HepG2 (cell line): Measurements from ENCODE around the gene ZNF557. TPM values are rescaled to one million over a fixed set of nuclear protein-coding genes. Genes with fewer than 3 reads are reported as not detected.

Experiments
- ATF1 ChIP-seq: IDR thresholded peaks from 2 replicates; pipeline ENCODE4 v1.6.1; 2016; ENCODE audit warnings: mild to moderate bottlenecking, control low read depth
- CHD4 ChIP-seq: fragments of 200-600 bp; sonication (generic); IDR thresholded peaks from 2 replicates; pipeline ENCODE4 v1.7.0; 2017; ENCODE audit warnings: mild to moderate bottlenecking, low read length, borderline replicate concordance
- GABPA ChIP-seq, 2 experiments: IDR thresholded peaks; 2 replicates each; pipeline ENCODE4 v1.6.1; 2011 to 2016; ENCODE audit warnings: low read depth in 2 of 2, low read length in 1 of 2, missing biosample characterization in 1 of 2, missing genetic modification characterization in 1 of 2
- HNRNPLL ChIP-seq: fragments of 200-400 bp; formaldehyde crosslinking; IDR thresholded peaks from 2 replicates; pipeline ENCODE4 v1.6.1; 2017; ENCODE audit warnings: mild to moderate bottlenecking, low read depth, low read length; ENCODE audit not compliant: poor library complexity, severe bottlenecking
- KLF9 ChIP-seq: IDR thresholded peaks from 2 replicates; pipeline ENCODE4 v1.6.1; 2016; ENCODE audit warnings: low read depth
- NCOA2 ChIP-seq: sonication (generic); formaldehyde crosslinking; IDR thresholded peaks from 2 replicates; pipeline ENCODE4 v1.8.0; 2022; ENCODE audit warnings: inconsistent platforms
- NFRKB ChIP-seq: fragments of 450-650 bp; IDR thresholded peaks from 2 replicates; pipeline ENCODE4 v1.6.1; 2017
- NFYB ChIP-seq: sonication (generic); formaldehyde crosslinking; IDR thresholded peaks from 2 replicates; pipeline ENCODE4 v1.4.0; 2020; ENCODE audit warnings: missing genetic modification reagents
- NR2C2 ChIP-seq: sonication (generic); formaldehyde crosslinking; IDR thresholded peaks from 2 replicates; pipeline ENCODE4 v1.4.0; 2020; ENCODE audit warnings: missing genetic modification reagents, mild to moderate bottlenecking, moderate library complexity, borderline replicate concordance
- PHF21A ChIP-seq: sonication (generic); formaldehyde crosslinking; IDR thresholded peaks from 2 replicates; pipeline ENCODE4 v1.5.0; 2020; ENCODE audit warnings: mild to moderate bottlenecking, missing genetic modification reagents
- RBFOX2 ChIP-seq: fragments of 200-400 bp; formaldehyde crosslinking; IDR thresholded peaks from 2 replicates; pipeline ENCODE4 v1.6.1; 2017; ENCODE audit warnings: low read depth, mild to moderate bottlenecking, low read length
- TCF12 ChIP-seq, 2 experiments: fragments of 450-650 bp in 1 of 2; sonication (generic) in 1 of 2; formaldehyde crosslinking in 1 of 2; IDR thresholded peaks; 2 replicates each; pipeline versions ENCODE4 v1.6.1 to v1.8.0; 2017 to 2022; ENCODE audit warnings: antibody characterized with exemption in 1 of 2, mild to moderate bottlenecking in 1 of 2, missing genetic modification reagents in 1 of 2, moderate library complexity in 1 of 2
- TSC22D2 ChIP-seq: sonication (generic); formaldehyde crosslinking; IDR thresholded peaks from 2 replicates; pipeline ENCODE4 v1.5.1; 2020; ENCODE audit warnings: missing genetic modification reagents, mild to moderate bottlenecking, borderline replicate concordance
- ZFX ChIP-seq: sonication (generic); formaldehyde crosslinking; IDR thresholded peaks from 2 replicates; pipeline ENCODE4 v1.4.0; 2020; ENCODE audit warnings: mild to moderate bottlenecking, low read depth, missing genetic modification reagents, moderate library complexity
- ZNF160 ChIP-seq: sonication (generic); formaldehyde crosslinking; IDR thresholded peaks from 2 replicates; pipeline ENCODE4 v1.8.0; 2022; ENCODE audit warnings: mild to moderate bottlenecking, inconsistent platforms, missing genetic modification reagents
- ZNF563 ChIP-seq: sonication (generic); formaldehyde crosslinking; IDR thresholded peaks from 2 replicates; pipeline ENCODE4 v1.8.0; 2022; ENCODE audit warnings: mild to moderate bottlenecking, moderate library complexity, missing genetic modification reagents
- ZNF572 ChIP-seq: sonication (generic); formaldehyde crosslinking; IDR thresholded peaks from 2 replicates; pipeline ENCODE4 v1.5.1; 2020; ENCODE audit warnings: mild to moderate bottlenecking, missing genetic modification reagents
- ZNF780A ChIP-seq: sonication (generic); formaldehyde crosslinking; IDR thresholded peaks from 2 replicates; pipeline ENCODE4 v1.8.0; 2022; ENCODE audit warnings: mild to moderate bottlenecking, missing genetic modification reagents, moderate library complexity
- ZNF781 ChIP-seq: sonication (generic); formaldehyde crosslinking; IDR thresholded peaks from 2 replicates; pipeline ENCODE4 v1.5.1; 2020; ENCODE audit warnings: borderline replicate concordance, mild to moderate bottlenecking, missing genetic modification reagents; ENCODE audit errors: not compliant biosample characterization
- polyA plus RNA-seq, 8 experiments: library from polyadenylated mRNA; depleted of rRNA in 3 of 8; stranded (reverse) in 7 of 8; unstranded in 1 of 8; fragments of >200 nt; fragmentation: Illumina TruSeq in 4 of 8; extraction: Trizol in 4 of 8; gene quantifications; 2 replicates each; pipeline versions ENCODE4 v1.2.1 to v1.2.3, GENCODE V29; 2011 to 2016; ENCODE audit warnings: low read depth in 4 of 8, missing spikeins in 1 of 8, mixed read lengths in 1 of 8; ENCODE audit not compliant: insufficient read depth in 1 of 8
- total RNA-seq, 5 experiments: library from RNA; depleted of rRNA; stranded (reverse); fragments of >200 nt; fragmentation: Illumina TruSeq; extraction: Trizol; gene quantifications; 2 replicates each; pipeline ENCODE4 v1.2.3, GENCODE V29; 2016; ENCODE audit warnings: low read depth in 1 of 5
- TF ChIP-seq, protein P1 (sequence below): sonication (generic); formaldehyde crosslinking; IDR thresholded peaks from 2 replicates; pipeline ENCODE4 v1.4.0; 2020; ENCODE audit warnings: missing genetic modification reagents
- TF ChIP-seq, protein P2 (sequence below): sonication (generic); formaldehyde crosslinking; IDR thresholded peaks from 2 replicates; pipeline ENCODE4 v1.4.0; 2020; ENCODE audit warnings: mild to moderate bottlenecking, missing genetic modification reagents
- TF ChIP-seq, protein P3 (sequence below): sonication (generic); formaldehyde crosslinking; IDR thresholded peaks from 2 replicates; pipeline ENCODE4 v1.9.0; 2021; ENCODE audit warnings: missing genetic modification reagents, borderline replicate concordance
- TF ChIP-seq, protein P4 (sequence below): sonication (generic); formaldehyde crosslinking; IDR thresholded peaks from 2 replicates; pipeline ENCODE4 v1.8.1; 2023; ENCODE audit warnings: mild to moderate bottlenecking, missing genetic modification reagents

ZNF557 gene
- total and polyA plus RNA-seq, 2 of the 13 experiments (the other 11 are each of a cell fraction or from before 2014, with no cell fraction given): 2.1 to 7.8 TPM

DNA sequence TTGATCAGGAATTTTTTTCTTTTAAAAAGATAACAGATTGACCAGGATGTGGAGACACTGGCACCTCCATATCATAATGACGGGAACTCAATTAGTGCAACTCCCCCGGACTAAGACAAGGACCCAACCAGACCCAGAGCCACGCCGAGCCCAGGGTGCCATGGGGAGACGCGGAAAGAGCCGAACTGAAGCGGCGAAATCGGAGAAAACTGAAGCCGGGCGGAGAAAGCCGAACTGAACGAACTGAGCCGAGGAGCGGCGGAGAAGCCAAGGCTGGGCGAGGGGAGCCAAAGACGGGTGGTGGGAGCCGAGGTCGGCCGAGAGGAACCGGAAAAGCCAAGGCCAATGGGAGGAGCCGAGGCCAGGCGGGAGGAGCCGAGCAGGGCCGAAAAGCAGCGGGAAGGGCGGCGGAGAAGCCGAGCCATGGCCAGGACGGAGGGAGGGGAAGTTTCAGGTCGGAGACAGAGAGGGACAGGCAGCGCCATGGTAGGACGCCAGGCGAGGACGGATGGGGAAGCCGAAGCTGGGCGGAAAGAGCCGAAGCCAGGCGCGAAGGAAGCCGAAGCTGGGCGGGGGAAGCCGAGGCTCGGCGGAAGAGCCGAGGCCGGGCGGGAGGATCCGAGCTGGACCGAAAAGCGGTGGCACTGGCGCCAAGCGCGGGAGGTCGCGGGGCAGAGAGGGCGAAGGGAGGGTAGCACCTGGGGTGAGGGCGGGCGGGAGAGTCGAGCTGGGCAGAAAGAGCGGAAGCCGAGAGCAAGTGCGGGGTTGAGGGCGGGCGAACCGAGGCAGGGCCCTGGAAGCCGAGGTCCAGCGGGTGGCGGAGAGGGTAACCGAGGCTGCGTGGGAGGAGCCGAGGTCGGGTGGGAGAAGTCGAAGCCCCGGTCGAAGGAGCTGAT is 29.4 kb downstream of the ZNF557 start (continued):
- peak; percentile 57 for TF ChIP-seq HNRNPLL
- no peak for TF ChIP-seq NFRKB
- 0 out of 2 replicates have a peak, but pooled peaks have one; percentile 17 for TF ChIP-seq PHF21A (CRISPR knock-in tag)
- TF ChIP-seq NR2C2 (CRISPR knock-in tag): 0 out of 2 replicates have a peak, but pooled peaks have one; percentile 17
- peak; percentile 43; the same call in 1 of the 2 replicates for TF ChIP-seq ZNF160 (CRISPR knock-in tag)
- TF ChIP-seq KLF9 (CRISPR knock-in tag): no peak
- TF ChIP-seq, protein P1, sequence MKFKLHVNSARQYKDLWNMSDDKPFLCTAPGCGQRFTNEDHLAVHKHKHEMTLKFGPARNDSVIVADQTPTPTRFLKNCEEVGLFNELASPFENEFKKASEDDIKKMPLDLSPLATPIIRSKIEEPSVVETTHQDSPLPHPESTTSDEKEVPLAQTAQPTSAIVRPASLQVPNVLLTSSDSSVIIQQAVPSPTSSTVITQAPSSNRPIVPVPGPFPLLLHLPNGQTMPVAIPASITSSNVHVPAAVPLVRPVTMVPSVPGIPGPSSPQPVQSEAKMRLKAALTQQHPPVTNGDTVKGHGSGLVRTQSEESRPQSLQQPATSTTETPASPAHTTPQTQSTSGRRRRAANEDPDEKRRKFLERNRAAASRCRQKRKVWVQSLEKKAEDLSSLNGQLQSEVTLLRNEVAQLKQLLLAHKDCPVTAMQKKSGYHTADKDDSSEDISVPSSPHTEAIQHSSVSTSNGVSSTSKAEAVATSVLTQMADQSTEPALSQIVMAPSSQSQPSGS (CRISPR knock-in tag): no peak
- peak; percentile 76 for TF ChIP-seq ZFX (CRISPR knock-in tag)
- peak; percentile 46 for TF ChIP-seq GABPA (IDR thresholded peaks at IDR 0.05; ENCODE audit: low read depth, low read length)
- peak; percentile 80 for TF ChIP-seq GABPA (CRISPR knock-in tag; IDR thresholded peaks at IDR 0.05; ENCODE audit: low read depth)
- TF ChIP-seq, protein P2, sequence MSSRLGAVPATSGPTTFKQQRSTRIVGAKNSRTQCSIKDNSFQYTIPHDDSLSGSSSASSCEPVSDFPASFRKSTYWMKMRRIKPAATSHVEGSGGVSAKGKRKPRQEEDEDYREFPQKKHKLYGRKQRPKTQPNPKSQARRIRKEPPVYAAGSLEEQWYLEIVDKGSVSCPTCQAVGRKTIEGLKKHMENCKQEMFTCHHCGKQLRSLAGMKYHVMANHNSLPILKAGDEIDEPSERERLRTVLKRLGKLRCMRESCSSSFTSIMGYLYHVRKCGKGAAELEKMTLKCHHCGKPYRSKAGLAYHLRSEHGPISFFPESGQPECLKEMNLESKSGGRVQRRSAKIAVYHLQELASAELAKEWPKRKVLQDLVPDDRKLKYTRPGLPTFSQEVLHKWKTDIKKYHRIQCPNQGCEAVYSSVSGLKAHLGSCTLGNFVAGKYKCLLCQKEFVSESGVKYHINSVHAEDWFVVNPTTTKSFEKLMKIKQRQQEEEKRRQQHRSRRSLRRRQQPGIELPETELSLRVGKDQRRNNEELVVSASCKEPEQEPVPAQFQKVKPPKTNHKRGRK: 0 out of 2 replicates have a peak, but pooled peaks have one; percentile 39
- TF ChIP-seq, protein P3, sequence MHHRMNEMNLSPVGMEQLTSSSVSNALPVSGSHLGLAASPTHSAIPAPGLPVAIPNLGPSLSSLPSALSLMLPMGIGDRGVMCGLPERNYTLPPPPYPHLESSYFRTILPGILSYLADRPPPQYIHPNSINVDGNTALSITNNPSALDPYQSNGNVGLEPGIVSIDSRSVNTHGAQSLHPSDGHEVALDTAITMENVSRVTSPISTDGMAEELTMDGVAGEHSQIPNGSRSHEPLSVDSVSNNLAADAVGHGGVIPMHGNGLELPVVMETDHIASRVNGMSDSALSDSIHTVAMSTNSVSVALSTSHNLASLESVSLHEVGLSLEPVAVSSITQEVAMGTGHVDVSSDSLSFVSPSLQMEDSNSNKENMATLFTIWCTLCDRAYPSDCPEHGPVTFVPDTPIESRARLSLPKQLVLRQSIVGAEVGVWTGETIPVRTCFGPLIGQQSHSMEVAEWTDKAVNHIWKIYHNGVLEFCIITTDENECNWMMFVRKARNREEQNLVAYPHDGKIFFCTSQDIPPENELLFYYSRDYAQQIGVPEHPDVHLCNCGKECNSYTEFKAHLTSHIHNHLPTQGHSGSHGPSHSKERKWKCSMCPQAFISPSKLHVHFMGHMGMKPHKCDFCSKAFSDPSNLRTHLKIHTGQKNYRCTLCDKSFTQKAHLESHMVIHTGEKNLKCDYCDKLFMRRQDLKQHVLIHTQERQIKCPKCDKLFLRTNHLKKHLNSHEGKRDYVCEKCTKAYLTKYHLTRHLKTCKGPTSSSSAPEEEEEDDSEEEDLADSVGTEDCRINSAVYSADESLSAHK (CRISPR knock-in tag): no peak
- no peak for TF ChIP-seq ZNF572 (CRISPR knock-in tag)
- no peak for TF ChIP-seq TSC22D2
- no peak for TF ChIP-seq ZNF563 (CRISPR knock-in tag)
- no peak for TF ChIP-seq ATF1 (CRISPR knock-in tag)
- TF ChIP-seq RBFOX2: peak; percentile 94
- TF ChIP-seq NFYB (CRISPR knock-in tag): no peak
- TF ChIP-seq, protein P4, sequence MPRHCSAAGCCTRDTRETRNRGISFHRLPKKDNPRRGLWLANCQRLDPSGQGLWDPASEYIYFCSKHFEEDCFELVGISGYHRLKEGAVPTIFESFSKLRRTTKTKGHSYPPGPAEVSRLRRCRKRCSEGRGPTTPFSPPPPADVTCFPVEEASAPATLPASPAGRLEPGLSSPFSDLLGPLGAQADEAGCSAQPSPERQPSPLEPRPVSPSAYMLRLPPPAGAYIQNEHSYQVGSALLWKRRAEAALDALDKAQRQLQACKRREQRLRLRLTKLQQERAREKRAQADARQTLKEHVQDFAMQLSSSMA: no peak
- TF ChIP-seq ZNF781 (CRISPR knock-in tag): peak; percentile 68
- 0 out of 2 replicates have a peak, but pooled peaks have one; percentile 54 for TF ChIP-seq ZNF780A (CRISPR knock-in tag)
- TF ChIP-seq TCF12 (IDR thresholded peaks at IDR 0.05): no peak
- TF ChIP-seq TCF12 (CRISPR knock-in tag; IDR thresholded peaks at IDR 0.05): 0 out of 2 replicates have a peak, but pooled peaks have one; percentile 35
- TF ChIP-seq NCOA2 (CRISPR knock-in tag): no peak
- no peak for TF ChIP-seq CHD4
